Stimulated activated CD8-positive, alpha-beta memory T cell treated with anti-CD3 and anti-CD28 coated beads, Interleukin-2, amount 100 ng/mL, for 48 hours (primary cell): Measurements from ENCODE around the gene FOXA2.

Source experiments
- DNase-seq, 2 donors: peaks; one replicate each; pipeline ENCODE4 v3.0.0-alpha.2; 2020; ENCODE audit warnings: low read depth in 2 of 2

The FOXA2 gene

GRCh38 chr20:22536956-22537756 is 47.2 kb downstream of the FOXA2 start:
- DNase-seq: no peak

GRCh38 chr20:22536141-22536828 is 48.1 kb downstream of the FOXA2 start:
- no peak for DNase-seq

- no peak for DNase-seq
Observed at GRCh38 chr20:22535483-22535882, 48.9 kb downstream of the FOXA2 start.

DNA sequence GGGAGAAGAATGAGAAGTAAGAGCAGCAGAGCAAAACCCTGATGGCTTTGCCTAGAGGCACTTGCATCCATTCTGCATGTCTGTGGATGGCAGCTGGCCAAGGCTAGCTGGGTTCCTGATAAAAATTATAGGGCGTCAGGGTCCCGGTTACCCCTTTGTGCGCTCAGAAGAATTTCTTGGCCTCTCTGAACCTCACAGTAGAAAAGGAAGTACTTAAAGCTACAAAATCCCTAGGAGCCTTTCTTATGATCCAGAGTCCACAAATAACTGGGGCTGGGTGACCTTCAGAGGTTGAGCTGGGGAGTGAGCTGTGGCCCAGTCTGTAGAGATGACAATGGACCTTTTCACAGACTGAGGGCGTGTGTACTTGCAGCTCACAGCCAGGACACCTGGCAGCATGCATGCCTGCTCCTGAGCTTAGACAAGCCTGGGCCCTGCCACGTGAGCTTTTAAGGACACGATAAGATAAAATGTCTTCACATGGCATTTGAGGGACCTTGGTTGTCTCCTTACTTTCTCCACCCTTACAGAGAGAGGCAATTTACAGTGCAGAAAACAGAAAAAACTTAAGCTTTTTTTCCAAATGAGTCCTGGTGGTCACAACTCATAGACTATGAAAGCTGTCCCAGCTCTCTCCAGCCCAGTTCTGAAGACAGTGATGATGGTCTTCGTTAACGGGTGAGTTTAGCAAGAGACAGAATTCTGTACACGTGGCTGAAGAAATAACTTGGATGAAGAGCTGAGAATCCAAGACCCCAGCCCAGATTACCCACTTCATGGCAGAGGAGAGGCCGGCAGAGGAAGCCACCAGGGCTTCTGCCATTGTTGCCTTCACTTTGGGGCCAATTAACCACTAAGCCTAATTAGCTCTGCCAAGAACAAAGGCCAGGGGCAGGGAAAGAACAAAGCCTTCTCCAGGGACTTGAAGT is 50.3 kb downstream of the FOXA2 start:
- no peak for DNase-seq

- no peak for DNase-seq
Observed at GRCh38 chr20:22532598-22532997, 51.8 kb downstream of the FOXA2 start.

GRCh38 chr20:22531756-22532155 is 52.6 kb downstream of the FOXA2 start:
- DNase-seq: no peak

DNA sequence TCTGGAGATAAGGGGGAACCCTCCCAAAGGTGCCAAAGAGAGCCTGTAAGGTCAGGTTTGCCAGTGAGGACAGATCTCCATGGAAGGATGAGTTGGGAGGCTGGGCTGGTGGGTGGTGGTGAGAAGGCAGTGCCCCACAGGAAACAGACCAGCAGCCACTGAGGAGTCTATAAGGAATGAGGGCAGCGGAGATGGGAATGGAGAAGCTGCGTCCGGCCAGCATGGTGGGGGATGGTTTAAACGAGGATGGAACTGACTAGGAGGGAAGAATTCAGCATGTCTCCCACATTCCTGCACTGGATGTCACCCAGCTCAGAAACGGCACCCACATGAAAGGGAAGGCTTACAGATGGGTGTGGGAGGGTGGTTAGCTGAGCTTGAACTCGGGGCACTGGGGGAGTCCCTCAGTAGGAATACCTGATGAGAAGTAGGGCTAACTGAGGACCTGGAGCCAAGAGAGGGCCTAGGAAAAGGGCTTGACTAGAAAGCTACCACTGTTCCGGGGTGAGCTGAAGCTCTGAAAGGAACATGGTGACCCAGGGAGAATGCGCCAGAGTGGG is 53.2 kb downstream of the FOXA2 start:
- DNase-seq: no peak
